Measurements from ENCODE around the gene NXF1.

DNA sequence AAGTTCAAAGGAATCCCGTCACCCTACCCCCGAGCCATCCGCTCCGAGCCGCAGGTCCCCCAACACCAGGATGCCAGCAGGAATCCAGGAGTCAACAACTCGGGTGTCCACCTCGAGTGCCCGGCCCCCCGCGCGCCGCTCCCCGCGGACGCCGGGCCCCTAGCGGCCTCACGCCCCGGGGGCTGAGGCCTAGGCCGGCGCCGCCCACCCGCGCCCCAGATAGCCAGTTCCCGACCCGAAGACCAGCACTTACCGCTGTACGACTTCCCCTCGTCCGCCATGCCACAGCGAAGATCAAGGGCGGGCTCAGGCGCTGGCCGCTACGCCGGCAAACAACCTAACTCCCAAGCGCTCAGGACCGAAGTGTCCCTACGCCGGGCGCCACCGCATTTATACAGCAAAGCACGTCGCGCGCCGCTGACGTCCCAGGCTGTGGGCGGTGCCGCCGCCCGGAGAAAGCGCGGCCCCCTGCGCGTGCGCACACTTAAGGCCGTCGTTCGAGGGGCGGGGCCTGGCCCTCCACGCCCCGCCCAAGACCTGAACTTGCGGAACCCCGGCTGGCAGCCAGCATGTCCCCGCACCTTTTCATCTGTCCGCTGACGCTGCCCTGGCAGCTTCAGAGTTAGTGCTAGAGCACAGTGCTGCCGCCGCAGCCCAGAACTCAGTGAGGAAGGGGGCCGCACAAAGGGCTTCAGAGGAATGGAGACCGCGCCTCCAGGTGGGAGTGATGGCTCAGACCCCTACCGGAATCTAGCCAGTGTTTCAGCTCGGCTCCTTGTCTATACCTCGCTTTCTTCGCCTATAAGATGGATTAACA, at the start of gene NXF1:
- TF ChIP-seq, protein P1, sequence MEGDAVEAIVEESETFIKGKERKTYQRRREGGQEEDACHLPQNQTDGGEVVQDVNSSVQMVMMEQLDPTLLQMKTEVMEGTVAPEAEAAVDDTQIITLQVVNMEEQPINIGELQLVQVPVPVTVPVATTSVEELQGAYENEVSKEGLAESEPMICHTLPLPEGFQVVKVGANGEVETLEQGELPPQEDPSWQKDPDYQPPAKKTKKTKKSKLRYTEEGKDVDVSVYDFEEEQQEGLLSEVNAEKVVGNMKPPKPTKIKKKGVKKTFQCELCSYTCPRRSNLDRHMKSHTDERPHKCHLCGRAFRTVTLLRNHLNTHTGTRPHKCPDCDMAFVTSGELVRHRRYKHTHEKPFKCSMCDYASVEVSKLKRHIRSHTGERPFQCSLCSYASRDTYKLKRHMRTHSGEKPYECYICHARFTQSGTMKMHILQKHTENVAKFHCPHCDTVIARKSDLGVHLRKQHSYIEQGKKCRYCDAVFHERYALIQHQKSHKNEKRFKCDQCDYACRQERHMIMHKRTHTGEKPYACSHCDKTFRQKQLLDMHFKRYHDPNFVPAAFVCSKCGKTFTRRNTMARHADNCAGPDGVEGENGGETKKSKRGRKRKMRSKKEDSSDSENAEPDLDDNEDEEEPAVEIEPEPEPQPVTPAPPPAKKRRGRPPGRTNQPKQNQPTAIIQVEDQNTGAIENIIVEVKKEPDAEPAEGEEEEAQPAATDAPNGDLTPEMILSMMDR (conservative IDR thresholded peaks at IDR 0.05 in 1 of 2, IDR thresholded peaks at IDR 0.05 in 1 of 2; ENCODE audit: low read depth in 1 of 2, low read length in 2 of 2) = peak in 1 of 2 donors; percentile 8
- no peak for TF ChIP-seq EZH2 (IDR thresholded peaks at IDR 0.05; ENCODE audit: low read length, missing control alignments)
